ACHN (cell line): ENCODE data around the gene KLC4.

Source experiments
- DNase-seq: peaks from one replicate; pipeline ENCODE4 v3.0.0-alpha.2; 2015
- in situ Hi-C: cut with HindIII; loops from 2 replicates; pipeline ENCODE4 v1.10.0; 2017; ENCODE audit warnings: low sequenced_read_pairs, low pct_ligation_motif_present, low pct_unique_long_range_greater_than_20kb

KLC4 gene

GRCh38 chr6:43086022-43086658 lies 26.7 kb downstream of the KLC4 start:
- in situ Hi-C loops, result no loop called here
- DNase-seq, result no peak

- DNase-seq, result no peak
These were observed 29.2 kb downstream of the KLC4 start for GRCh38 chr6:43088654-43089056.

GRCh38 chr6:43089467-43089866 lies 30.0 kb downstream of the KLC4 start:
- in situ Hi-C loops, result no loop called here
- DNase-seq, result no peak

More at GRCh38 chr6:43088654-43089056, 29.2 kb downstream of the KLC4 start:
- in situ Hi-C loops, result no loop called here

GRCh38 chr6:43089874-43090558 lies 30.6 kb downstream of the KLC4 start:
- in situ Hi-C loops, result no loop called here

GRCh38 chr6:43090559-43090956 lies 31.1 kb downstream of the KLC4 start:
- no peak for DNase-seq
- in situ Hi-C loops, result no loop called here

More at GRCh38 chr6:43089874-43090558, 30.6 kb downstream of the KLC4 start:
- DNase-seq, result no peak

- in situ Hi-C loops, result no loop called here
- no peak for DNase-seq
These were observed 31.6 kb downstream of the KLC4 start for GRCh38 chr6:43091020-43091419.

- no peak for DNase-seq
- in situ Hi-C loops, result no loop called here
These were observed 32.1 kb downstream of the KLC4 start for GRCh38 chr6:43091436-43091991.

GRCh38 chr6:43092635-43093034 lies 33.2 kb downstream of the KLC4 start:
- no peak for DNase-seq
- in situ Hi-C loops, result no loop called here

GRCh38 chr6:43093436-43094289 lies 34.2 kb downstream of the KLC4 start:
- in situ Hi-C loops, result no loop called here
- peak; percentile 87 for DNase-seq

GRCh38 chr6:43095939-43096338 lies 36.5 kb downstream of the KLC4 start:
- DNase-seq, result no peak
- in situ Hi-C loops, result no loop called here

- in situ Hi-C loops, result no loop called here
- peak; percentile 41 for DNase-seq
These were observed 37.1 kb downstream of the KLC4 start for GRCh38 chr6:43096451-43097097.

GRCh38 chr6:43097098-43097489 lies 37.7 kb downstream of the KLC4 start:
- DNase-seq, result peak; percentile 9
- in situ Hi-C loops, result no loop called here

- in situ Hi-C loops, result no loop called here
- no peak for DNase-seq
These were observed 38.1 kb downstream of the KLC4 start for GRCh38 chr6:43097502-43097901.

GRCh38 chr6:43101497-43101896 lies 42.1 kb downstream of the KLC4 start:
- in situ Hi-C loops, result no loop called here
- no peak for DNase-seq

GRCh38 chr6:43103253-43103876 lies 43.9 kb downstream of the KLC4 start:
- in situ Hi-C loops, result no loop called here

GRCh38 chr6:43105538-43106222 lies 46.2 kb downstream of the KLC4 start:
- in situ Hi-C loops, result no loop called here
- no peak for DNase-seq

More at GRCh38 chr6:43103253-43103876, 43.9 kb downstream of the KLC4 start:
- no peak for DNase-seq

- in situ Hi-C loops, result no loop called here
- no peak for DNase-seq
These were observed 48.1 kb downstream of the KLC4 start for GRCh38 chr6:43107344-43108062.
